KOPT-K1 (cell line): ENCODE results near the gene BMPER.

Source experiments
- H3K27ac ChIP-seq: fragments of 200-600 bp; sonication (generic); 2 replicates; pipeline ENCODE4 v1.5.1; 2016; ENCODE audit warnings: antibody characterized with exemption, mild to moderate bottlenecking, low read depth, low read length; ENCODE audit not compliant: poor library complexity, severe bottlenecking
- H3K36me3 ChIP-seq: fragments of 200-600 bp; sonication (generic); 2 replicates; pipeline ENCODE4 v1.5.1; 2017; ENCODE audit warnings: antibody characterized with exemption, mild to moderate bottlenecking, low read length, moderate library complexity; ENCODE audit not compliant: insufficient read depth
- H3K9me3 ChIP-seq: fragments of 200-600 bp; sonication (generic); 2 replicates; pipeline ENCODE4 v1.5.1; 2017; ENCODE audit warnings: antibody characterized with exemption, low read length, mild to moderate bottlenecking; ENCODE audit not compliant: insufficient read depth, poor library complexity, severe bottlenecking

BMPER gene

DNA sequence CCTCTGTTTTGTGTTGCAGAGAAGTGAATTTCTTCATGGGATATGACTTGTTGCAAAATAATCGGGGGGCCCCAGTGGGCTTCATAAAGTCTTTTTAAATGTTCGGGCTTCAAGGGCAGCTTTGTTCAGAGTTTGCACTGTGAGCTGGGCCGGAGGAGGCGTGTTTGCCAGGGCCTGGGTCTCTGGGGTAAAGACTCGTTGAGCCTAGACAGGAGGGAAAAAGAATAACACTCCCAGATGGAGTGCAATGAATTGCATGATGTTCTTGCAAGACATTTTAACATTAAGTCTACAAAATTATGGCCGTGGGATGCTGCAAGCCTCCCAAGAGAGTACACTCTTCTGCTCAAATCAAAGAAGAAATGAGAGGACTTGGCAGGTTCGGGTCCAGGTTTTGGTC, 23.6 kb downstream of the BMPER start:
- H3K9me3 ChIP-seq, result no peaks in the 10 kb centered on the region
- no peaks in the 10 kb centered on the region for H3K36me3 ChIP-seq
- H3K27ac ChIP-seq, result no peak overlapping the region

DNA sequence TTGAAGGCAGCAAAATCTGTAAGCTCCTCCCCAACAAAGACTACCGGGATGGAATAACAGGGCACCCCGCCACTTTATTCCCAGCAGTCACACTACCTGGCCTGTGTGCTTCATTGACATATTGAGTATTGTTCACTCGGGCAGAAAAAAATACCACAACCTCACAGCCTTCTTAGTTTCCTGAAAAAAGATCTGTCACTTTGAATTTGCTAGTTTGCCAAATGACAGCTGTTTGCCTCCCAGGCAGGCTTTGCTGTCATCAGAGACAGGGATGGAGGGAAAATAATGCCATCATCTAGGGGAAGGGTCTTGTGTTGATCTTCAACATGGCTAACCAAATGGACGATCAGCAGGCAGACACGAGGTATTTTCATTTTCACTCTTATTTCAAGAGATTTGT, 26.9 kb downstream of the BMPER start:
- H3K27ac ChIP-seq, result no peak overlapping the region
- H3K9me3 ChIP-seq, result no peaks in the 10 kb centered on the region
- no peaks in the 10 kb centered on the region for H3K36me3 ChIP-seq

DNA sequence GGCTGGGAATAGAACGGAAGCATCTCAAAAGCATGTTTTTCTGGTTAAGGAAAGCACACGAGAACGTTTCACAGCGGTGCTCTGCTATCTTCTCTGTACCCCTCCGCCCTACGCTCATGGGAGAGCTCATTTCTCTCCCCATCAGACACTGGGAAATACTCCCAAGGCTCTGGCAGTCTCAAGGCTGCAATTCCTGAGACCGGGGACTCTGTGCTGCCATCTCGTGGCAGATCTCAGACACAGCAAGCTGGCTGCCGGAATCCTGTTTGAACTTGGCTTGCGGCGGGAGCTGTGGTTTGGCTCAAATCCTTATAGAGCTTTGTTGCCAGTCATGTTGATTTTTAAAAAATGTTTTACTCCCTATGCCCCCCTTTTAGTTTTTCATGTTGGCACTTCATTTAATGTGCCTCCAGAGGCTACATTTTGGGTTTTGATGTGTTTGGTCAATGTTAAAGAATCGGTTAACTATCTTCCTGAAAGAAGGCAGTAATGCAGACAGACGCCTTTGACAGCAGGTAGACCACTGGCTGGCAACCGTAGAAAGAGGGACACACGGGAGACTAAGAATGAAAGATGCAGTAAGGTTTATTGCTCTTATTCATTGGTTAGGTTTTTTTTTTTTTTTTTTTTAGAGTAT, 27.6 kb downstream of the BMPER start:
- H3K27ac ChIP-seq, result no peak overlapping the region
- H3K9me3 ChIP-seq, result no peaks in the 10 kb centered on the region
- no peaks in the 10 kb centered on the region for H3K36me3 ChIP-seq

DNA sequence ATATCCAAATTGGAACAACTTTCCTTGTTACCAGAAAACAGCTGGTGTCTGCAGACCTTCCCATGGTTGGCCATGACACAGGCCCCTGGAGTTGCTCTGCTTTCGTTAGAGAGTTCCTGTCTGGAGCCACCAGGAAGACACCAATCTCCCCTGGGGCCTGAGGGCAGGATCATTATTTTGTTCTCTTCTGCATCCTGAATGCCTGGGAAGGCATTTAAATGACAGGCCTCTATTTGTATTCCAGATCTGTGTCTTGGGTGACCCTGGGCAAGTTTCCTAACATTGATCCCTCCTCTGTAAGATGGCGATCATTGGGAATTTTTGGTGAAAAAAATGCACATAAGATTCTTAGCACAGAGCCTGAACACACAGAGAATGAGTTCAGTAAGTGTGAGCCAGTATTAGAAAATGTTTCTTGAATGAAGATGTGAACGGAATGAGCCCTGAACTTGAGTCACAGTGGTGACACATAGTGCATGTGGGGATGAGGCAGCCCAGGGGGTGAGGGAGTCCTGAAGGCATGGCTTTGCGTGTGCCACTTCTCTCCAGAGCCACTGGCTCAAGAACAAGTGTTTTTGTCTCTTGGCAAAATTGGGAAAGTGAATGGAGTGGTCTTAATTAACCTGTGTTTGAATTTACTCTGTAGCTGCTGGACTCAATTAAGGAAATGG, 28.4 kb downstream of the BMPER start:
- Histone ChIP-seq H3K36me3 (no peaks in the 10 kb centered on the region), H3K27ac (no peak overlapping the region), H3K9me3 (no peaks in the 10 kb centered on the region)

DNA sequence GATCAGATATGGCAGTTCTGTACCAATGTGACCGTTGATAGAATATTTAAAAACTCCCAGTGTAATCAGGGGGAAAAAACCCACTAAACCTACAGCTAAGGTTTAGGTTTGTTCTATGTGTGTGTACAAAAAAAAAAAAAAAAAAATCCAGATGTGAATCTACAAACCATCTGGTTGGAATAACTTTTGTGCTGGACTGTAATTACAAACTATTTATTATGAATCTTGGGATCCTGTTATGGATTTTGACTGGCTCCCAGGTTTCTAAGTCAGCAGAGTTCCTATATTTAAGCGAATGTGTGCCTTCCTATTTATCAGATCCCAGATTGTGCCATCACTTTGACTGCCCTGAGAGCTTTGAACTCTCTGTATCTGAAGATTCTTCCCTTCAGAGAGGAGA, 29.1 kb downstream of the BMPER start:
- H3K27ac ChIP-seq, result no peak overlapping the region
- H3K9me3 ChIP-seq, result no peaks in the 10 kb centered on the region
- H3K36me3 ChIP-seq, result no peaks in the 10 kb centered on the region

DNA sequence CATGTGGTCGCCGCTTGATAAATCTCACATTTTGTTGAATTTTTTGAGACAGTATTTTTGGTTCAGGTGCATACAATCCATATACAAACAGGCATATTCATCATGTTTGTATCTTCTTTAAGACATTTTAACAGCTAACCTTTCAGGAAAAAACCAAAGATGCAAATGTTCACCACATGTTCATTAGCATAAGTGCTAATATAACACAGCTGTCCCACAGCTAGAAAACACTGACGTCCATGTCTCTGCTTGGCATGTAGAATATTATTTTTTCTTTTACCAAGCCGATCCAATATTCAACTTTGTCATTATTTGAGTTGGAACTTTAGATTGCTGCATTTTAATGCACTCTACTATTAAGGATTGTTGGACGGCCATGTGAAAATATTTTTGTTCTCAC, 31.2 kb downstream of the BMPER start:
- Histone ChIP-seq H3K9me3 (no peaks in the 10 kb centered on the region), H3K36me3 (no peaks in the 10 kb centered on the region), H3K27ac (no peak overlapping the region)

DNA sequence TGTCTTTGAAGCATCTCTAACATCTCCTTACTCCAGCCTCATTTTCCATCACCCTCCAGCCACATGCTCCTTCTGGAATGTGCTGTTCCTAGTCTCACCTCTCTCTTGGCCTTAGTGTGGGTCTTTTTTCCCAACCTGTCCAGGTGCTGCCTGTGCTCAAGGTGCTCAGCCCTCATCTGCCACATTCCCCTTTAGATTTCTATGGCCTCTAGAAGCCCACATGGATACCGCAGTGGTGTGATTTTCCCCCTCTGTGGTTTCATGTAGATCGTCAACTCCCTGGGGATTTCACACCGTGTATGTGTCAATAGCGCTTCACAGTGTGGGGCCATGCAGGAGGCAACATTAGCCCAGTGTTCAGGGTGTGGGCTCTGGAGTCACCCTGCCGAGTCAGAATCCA, 32.5 kb downstream of the BMPER start:
- Histone ChIP-seq H3K27ac (no peak overlapping the region), H3K36me3 (no peaks in the 10 kb centered on the region), H3K9me3 (no peaks in the 10 kb centered on the region)

DNA sequence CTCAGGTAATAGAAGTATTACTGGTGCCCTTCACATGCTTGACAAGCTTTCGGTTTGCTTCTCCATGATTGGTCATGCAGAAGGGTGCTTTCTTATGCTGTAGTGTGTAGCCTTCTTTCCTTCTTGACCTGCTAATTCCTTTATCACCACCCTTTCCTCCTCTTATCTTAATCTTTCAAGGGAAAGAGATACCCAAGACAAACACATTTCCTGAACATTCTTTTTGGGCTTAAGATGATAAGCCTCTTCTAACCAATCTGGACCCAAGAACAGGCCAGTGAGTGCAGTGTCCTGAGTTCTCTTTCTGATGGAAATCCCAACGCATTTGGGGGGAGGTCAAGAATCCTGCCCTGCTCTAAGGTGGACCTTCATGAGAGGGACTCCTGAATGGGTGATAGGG, 33.8 kb downstream of the BMPER start:
- no peaks in the 10 kb centered on the region for H3K36me3 ChIP-seq
- no peaks in the 10 kb centered on the region for H3K9me3 ChIP-seq
- H3K27ac ChIP-seq, result no peak overlapping the region

DNA sequence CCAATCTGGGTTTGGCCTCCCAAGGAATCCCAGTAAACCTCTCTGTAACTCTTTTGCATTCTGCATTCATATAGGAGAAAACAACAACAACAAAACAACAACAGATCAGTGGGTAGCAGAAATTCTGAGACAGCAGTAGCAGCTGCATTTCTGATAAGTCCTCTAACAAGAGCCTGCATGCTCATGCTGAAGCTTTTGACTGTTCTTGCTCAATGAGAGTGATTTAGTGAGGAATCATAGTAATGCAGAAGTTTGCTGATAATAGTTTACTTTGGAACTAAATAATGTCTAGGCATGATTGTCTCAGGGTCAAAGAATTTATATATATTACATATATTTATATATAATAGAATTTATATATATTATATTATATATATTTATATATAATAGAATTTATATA, 35.2 kb downstream of the BMPER start:
- Histone ChIP-seq H3K36me3 (no peaks in the 10 kb centered on the region), H3K27ac (no peak overlapping the region), H3K9me3 (no peaks in the 10 kb centered on the region)

DNA sequence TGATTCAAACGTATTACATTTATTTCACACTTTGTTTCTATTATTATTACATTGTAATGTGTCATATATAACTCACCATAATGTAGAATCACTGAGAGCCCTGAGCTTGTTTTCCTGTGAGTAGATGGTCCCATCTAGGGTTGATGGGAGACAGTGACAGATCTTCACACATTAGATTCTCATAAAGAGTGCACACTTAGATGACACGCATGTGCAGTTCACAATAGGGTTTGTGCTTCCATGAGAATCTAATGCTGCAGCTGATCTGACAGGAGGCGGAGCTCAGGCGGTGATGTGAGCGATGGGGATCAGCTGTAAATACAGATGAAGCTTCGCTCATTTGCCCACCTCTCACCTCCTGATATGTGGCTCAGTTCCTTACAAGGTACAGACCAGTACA, 36.1 kb downstream of the BMPER start:
- H3K27ac ChIP-seq, result no peak overlapping the region

DNA sequence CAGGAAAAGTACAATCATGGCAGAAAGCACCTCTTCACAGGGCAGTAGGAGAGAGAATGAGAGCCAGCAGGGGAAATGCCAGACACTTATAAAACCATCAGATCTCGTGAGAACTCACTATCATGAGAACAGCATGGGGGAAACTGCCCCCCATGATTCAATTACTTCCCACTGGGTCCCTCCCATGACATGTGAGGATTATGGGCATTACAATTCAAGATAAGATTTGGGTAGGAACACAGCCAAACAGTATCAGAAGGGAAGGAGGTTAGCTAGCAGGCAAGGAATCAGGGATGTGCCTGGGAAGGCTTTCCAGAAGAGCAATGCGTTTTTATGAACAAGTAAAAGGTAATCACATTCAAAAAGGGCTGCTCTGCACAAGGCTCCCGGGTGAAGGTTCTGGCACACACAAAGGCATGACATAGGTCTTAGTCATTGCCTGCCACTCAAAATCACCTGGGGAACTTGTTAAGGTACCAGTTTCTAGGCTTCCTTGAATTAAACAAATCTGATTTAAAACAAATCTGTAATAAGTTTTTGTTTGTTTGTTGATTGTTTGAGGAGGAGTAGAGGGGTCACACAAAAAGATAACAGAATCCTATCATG, 40.9 kb downstream of the BMPER start:
- Histone ChIP-seq H3K36me3 (no peaks in the 10 kb centered on the region), H3K9me3 (no peaks in the 10 kb centered on the region), H3K27ac (no peak overlapping the region)

More for the DNA sequence above, 36.1 kb downstream of the BMPER start:
- no peaks in the 10 kb centered on the region for H3K9me3 ChIP-seq
- H3K36me3 ChIP-seq, result no peaks in the 10 kb centered on the region

DNA sequence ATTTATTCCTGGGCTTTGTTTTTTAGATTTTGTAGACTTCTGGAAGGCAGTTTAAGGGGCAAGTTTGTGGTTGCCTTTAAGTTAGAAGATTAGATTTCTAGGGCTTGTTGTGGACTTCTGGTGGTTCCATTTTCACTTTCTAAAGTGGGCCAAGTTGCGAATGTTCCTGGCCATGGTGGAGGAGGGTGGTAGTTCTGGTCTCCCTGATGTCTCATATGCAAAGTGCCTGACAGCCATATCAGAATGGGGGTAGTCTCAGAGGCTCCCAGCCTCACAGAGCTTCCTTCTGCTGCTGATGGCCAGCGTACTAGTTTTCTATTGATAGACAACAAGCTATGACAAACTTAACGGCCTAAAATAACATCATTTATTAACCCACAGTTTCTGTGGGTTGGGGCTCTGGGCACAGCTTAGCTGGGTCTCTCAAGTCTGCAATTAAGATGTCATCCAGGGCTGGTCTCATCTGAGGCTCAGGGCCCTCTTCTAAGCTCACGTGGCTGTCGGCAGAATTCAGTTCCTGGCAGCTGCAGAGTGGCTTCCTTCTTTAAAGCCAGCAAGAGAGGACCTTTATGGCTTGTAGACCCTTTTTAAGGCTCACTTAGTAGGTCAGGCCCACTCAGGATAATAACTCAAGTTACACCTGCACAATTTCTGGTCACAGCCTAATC, 44.8 kb downstream of the BMPER start:
- H3K27ac ChIP-seq, result no peak overlapping the region
- H3K36me3 ChIP-seq, result no peaks in the 10 kb centered on the region

DNA sequence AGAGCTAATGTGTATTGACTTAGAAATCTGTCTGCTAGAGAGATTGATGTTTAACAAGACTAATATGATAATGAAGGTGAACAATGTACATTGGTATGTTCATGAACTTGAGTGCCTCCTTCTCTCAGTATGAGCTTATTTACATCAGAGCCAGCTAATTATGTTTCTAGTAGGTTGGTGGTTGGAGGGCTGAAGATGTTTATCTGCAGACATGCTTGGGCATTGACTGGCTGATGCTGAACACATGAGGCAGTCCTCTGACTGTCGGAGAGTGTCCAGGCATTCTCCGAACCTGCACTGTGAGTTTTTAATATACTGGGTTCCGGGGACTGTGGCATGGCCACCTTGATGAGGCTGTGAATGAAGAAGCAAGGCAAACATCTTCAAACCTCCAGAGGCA, 47.5 kb downstream of the BMPER start:
- Histone ChIP-seq H3K9me3 (no peaks in the 10 kb centered on the region), H3K36me3 (no peaks in the 10 kb centered on the region), H3K27ac (no peak overlapping the region)

More for the DNA sequence above, 44.8 kb downstream of the BMPER start:
- H3K9me3 ChIP-seq, result no peaks in the 10 kb centered on the region

DNA sequence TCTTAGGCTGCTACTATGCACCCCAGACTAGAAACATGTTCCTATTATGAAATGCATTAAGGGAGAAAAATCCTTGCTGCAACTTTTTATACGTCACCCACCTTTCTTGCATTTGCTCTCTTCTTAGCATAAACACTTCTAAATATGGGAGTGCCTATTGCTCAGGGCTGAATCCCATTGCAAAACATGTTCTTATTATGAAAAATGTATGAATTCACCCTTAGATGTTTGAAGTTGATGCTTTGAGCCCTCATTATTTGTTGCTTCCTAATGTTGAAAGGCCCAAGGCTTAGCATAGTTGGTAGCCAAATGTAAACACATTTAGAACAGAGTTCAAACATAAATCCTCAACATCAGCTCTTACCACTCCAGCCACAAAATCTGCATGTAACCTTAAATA, 52.8 kb downstream of the BMPER start:
- Histone ChIP-seq H3K9me3 (no peaks in the 10 kb centered on the region), H3K27ac (no peak overlapping the region), H3K36me3 (no peaks in the 10 kb centered on the region)

DNA sequence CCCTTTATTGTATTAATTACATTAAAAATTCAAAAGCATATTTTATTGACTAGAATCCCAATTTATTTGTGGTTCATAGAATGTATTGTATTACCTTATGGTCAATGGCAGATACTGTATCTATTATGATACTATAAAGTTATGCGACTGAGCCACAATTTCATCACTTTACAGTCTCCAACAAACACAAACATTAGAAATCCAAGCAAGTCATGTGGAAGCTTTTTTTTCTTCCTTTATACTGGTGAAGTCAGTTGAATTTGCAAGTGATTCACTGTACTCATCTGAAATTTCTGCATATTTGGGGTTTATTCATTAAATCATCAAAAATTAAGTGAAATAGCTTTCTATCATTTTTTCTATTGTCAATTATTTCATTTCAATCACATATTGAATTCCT, 54.3 kb downstream of the BMPER start:
- Histone ChIP-seq H3K27ac (no peak overlapping the region), H3K36me3 (no peaks in the 10 kb centered on the region)

More for the DNA sequence above, 54.3 kb downstream of the BMPER start:
- no peaks in the 10 kb centered on the region for H3K9me3 ChIP-seq
